HK-2 (cell line): Measurements from ENCODE around the gene FAM174B.

Experiments
- DNase-seq: peaks from one replicate; pipeline ENCODE4 v3.0.0-alpha.2; 2018; ENCODE audit not compliant: unreplicated experiment

The FAM174B gene

DNA sequence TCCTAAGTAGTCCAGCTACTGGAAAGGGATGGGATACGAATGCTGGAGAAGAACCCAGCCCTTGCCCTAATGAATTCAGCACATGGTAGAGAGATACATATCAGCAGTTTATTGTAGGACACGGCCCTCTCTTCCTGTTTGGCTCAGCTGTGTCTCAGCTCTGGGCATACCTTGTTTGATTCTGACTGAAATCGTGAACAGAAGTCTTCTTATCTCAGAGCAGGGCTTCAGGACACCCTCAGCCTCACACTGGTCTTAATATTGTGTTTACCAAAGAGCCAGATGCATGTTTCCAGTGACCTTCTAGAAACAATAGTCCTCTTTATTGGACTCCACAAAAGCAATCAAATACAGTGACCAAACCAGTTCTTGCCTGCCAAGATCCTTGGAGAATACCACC lies 54.7 kb downstream of the FAM174B start:
- no peak for DNase-seq

DNA sequence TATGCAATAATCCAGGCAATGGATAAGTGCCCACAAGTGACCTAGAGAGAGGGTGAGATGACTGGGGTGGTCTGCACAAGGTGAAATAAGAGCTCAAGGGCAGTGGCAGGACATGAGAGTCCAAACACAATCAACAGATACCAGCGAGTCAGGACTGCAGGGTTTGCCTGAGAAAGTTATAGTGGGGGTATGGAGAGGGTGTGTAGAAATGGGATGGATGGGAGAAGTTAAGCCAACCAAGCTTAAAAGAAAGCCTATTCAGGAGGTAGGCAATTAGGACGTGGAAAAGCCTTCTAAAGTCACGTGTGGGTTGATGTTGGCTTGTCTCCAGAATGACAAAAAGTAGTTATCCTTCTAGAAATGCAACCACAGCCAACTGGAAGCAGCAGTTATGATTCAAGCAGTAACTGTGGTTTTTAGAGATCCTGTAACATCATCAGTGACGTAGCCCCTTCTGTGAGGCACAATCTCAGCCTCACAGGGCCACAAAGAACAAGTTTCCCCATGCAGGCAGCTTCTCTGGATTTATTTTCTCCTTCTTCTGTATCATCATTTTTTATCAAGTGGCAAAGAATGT lies 56.1 kb downstream of the FAM174B start:
- DNase-seq = no peak

DNA sequence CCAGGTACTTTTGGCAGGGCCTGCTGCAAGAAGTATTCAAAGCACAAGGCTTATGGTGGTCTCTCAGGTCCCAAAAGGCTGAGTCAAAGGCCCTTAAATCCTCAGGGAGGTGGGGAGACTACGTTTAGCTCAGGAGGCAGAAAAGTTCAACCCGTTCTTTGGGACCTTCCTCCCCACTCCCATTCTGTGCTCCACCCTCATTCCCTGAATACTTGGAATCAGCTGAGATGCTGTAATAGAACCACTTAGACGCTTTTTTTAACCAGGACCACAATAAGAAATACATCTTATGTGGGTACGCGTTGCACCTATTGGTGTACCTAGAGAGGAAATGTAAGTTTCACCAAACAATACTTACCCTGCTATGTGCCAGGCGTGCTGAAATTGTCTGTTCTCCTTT lies 58.0 kb downstream of the FAM174B start:
- no peak for DNase-seq

DNA sequence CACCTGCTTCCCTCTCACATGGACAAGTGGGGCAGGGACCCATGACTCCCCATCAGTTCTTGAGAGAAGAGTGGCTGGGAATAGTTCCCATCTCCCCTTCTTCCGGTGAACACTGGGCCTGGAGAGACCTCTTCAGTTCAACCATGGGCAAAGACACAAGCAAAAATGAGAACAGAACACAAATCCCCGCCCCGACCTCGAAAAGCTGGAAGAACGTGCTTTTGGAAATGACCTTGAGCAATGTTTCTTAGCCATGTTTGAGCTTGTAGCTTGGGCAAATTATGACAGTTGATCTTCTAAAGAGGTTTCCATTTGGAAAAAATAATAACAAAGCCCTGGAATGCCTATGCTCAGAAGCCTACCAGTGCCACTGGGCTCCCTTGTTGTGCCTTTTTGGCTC lies 59.0 kb downstream of the FAM174B start:
- no peak for DNase-seq

DNA sequence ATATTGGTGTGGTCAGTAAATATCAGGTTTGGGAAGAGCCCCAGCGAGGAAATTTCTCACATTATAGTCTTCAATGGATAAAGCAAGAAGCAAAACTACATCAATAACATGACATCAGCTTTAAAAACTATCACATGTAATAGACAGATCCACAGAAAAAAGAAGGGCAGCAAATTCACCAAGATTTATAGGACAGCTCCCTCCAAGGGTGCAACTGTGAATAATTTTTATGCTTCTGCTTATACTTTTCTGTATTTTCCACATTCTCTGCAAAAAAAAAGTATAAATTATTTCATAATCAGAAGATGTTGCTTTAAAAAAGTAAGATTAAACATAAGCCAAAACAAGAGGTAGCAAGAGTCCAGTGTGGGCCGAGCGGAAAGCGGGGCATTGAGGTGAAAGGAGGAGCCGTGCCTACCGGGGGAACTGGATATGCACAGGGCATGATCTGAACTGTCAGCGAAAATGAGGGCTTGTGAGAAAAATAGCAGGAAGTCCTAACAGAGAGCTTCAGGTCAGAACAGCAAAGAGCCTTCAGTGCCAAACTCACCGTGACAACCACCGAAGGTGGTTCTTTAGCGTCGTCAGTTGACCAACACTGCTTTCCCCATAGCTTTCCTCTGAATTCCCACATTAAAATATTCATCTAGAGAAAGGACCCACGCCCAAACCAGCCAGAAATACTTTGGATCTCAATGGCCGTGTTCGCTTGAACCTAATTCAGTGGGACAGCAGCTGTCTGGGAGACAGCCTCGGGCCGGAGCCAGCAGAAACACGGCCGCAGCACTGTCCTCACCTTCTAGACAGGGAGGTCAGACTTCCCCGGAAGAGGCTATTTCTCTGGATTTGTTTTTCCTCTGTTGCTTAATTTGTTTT lies 59.8 kb downstream of the FAM174B start:
- no peak for DNase-seq

DNA sequence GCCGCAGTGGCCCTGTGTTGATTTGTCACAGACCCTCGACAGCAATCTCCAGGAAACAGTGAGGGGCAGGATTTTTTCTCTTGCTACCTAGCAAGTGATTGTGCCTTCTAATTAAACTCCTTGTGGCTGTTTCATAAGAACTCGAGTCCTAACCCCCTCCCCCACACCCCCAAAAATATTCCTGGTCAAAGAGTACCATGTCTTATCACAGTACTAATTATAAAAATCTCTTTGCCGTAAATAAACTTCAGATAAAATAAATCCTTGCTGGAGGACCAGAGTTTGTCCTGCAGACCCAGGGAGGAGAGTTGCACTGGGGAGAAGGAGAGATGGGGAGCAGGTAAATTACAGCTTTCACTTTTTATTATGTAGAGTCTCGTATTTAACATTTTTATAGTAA lies 64.3 kb downstream of the FAM174B start:
- no peak for DNase-seq

GRCh38 chr15:92586966-92587365 lies 68.6 kb downstream of the FAM174B start:
- no peak for DNase-seq

DNA sequence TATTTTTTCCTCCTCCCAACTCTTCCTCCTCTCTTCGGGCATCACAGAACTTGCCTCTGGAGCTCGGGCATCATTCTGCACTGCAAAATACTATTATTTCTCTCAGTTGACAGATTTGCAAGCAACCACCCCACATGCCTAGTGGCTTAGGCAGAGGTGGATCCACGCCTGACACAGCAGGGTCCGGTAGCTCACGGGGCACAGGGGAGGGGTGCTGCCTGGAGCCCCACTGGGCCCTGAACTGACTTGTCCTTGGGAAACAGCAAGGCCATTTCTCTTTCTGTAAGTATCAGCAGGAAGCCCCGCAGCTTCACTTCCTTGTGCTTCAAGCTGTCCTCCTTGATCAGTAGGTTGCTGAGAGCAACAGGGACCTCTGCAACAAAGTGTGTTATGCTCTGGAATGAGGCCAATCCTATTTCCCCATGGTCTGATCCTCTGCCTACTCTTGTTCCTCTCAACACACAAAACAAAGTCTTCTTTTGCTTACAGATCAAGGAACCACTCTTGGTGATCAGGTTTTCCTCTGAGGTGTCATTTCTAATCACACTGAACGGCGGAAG lies 69.1 kb downstream of the FAM174B start:
- DNase-seq = no peak

DNA sequence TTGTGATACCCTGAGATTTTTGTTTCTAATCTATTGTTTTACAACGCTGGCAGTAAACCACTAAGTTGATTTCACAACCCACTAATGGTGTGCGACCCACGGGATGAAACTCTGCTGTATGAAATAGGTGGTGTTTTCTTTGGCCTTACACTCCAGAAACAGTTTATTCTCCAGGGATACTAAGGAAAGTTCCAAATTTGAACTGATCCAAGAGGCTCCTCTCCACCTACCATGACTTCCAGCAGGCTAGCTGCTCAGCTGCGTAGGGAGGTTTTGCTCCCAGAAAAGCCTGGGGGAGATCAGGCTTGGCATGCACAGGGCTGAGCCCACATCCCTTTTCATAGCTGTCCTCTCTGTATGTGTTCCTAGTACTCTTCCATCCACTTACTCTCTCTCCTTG lies 71.5 kb downstream of the FAM174B start:
- DNase-seq = no peak

DNA sequence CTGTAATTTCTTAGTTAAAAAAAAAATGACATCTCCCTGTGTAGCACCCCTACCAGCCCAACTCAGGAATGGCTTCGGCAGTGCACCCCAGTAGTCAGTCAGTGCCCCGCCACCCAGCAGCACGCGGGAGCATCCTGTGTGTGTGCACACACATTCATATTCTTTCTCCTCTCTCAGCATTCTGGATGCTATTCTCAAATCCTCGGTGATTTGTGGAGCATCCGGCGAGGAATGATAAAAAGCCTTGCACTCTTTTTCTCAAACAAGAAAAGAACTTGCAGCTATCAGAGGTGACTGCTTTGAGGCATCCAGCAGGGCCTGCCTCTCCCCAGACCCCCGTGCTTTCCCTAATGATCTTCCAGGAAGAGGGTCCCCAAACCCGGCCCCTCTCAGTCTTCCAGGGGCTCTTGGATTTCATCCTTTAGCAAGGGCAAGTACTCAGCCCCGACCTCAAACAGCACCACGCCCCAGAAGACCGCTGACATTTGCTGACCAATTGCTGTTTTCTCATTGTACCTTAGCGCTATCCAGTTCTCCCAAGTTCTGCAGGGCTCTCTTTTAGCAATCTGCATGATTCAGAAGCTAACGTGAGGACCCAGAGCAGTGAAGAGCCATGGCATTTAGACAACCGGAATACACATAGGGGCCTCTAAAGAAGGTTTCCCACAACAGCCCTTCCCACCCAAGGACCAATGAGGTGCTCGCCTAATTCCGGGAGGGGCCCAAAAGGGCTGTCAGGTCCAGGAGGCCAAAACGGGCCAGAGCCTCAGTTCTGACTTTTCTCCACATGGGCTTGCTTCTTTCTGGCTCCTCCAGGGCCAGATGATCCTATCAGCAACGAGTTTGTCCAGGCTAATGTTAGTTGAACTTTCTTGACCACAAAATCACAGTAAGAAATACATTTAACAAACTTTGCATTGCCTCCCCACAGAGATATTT lies 72.2 kb downstream of the FAM174B start:
- no peak for DNase-seq

DNA sequence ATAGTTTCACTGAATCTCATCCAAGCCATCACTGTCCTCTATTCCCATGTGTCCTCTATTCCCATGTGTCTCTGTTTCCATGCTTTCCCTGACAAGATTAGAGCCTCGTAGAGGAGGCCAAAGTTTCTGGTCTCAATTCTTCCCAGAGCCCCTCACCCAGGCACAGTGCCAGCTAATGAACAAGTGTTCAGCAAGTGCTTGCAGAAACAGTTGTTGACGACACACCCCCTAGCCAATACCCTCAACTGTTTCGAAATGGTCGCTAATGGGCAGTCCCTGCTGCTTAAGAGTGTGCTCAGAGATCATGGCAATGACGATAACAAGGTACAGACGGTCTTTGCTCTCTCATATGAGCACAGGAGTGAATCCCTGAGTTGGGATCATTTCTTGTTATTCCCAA lies 73.4 kb downstream of the FAM174B start:
- DNase-seq = no peak

- no peak for DNase-seq
Measured at GRCh38 chr15:92580933-92581445, 74.6 kb downstream of the FAM174B start.

DNA sequence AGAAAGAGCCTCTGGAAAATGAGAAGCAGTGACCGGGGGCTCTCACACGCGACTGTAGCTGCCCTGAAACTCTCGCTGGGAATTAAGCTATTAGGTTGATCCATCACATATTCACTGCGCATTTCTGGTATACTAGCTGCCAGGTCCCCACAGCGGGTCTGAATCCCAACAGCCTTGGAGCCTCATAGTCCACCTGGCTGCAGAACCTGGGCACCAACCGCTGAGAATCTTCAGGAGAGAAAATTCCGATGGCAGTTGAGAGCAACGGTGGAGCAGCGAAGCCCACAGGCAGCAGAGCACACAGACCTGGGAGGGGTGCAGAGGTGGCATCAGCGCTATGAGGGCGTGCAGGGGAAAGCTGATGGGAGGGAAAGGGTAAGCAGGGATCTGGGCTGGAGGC lies 75.1 kb downstream of the FAM174B start:
- DNase-seq = no peak

- DNase-seq = no peak
Measured at GRCh38 chr15:92579931-92580470, 75.6 kb downstream of the FAM174B start.

DNA sequence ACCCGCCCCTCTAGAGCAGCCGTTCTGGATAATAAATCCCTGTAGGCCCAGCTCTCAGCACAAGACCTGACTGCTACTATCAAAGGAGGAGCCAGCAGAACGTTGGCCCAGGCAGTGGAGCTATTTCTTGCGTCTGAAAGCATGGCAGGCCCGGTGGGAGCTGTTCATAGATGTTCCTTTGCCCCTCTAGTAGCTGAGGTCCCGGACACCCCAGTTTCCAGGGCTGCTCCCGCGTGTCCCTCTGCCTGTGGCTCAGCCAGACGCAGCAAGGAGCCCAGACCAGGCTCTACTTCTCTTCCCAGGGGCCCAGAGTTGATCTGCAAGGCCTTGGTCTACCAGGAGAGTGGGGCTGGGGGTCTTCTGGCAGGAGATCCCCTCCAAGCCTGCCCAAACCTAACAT lies 76.1 kb downstream of the FAM174B start:
- DNase-seq = no peak

DNA sequence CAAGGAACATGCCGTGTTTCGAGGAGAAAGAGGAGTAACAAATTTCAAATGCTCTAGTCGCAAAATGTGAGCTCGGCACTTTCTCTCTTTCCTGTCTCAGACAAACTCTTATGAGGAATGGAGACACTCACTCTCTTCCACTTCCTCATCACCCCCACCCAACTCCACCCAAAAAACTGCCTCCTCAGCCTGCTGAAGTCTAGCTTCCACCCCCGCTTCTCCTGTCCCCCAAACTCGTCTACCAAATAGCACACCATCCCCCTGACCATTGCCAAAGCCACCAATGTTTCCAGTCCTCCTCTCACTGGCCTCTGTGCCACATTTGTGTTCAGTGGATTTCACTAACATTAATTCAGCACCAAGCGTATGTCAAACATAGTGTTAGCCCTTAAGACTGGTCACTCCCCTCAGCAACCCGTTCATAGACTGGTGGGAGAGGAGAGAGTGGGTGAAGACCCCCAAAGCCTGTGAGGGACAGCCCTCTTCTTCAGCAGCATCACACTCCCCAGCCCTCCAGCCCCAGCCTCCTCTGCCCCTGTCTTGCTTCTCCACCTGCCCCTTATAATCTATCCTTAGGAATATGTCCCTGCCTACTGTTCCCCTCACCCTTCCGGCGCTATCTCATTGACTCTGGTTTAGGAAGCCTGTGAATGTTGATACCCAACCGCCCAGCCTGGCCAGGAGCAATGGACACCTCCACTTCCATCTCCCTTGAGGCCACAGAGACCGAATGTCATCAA lies 77.3 kb downstream of the FAM174B start:
- DNase-seq = no peak

- DNase-seq = no peak
Measured at GRCh38 chr15:92576597-92577200, 78.9 kb downstream of the FAM174B start.

DNA sequence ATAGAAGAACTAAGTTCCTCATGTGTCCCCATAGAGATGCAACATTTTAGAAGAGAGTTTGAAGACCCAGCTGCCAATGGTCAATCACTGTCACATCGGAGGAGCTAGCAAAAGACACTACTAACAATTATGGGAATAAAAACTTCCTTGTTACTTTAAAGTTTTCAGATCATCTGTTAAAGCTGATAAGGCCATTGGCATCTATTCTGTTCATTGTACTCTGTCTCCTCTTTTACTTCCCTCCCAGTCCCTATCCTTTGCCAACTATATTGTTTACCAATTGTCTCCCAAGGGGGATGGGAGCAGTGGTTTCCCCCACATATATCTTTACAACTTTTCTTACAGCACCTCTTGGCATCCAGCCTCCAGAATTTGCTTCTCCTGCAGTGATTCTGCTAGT lies 81.0 kb downstream of the FAM174B start:
- no peak for DNase-seq

DNA sequence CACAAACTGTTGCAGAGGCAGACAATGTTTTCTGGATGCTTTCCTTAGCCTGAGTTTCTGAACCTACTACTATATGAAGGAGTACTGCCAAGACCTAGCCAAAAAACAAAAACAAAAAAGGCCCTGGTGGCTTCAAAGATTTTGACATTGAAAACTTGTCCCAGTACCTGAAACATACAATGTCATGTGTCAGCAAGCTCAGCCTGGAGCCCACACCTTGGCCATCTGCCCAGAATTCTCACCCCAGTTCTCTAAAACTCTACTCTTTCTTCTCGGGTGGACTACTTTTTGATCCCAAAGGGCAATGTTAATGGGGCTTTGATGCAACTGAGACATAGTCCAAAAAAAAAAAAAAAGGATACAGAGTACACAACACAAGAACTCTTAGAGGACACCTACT lies 81.4 kb downstream of the FAM174B start:
- no peak for DNase-seq

GRCh38 chr15:92571824-92572223 lies 83.8 kb downstream of the FAM174B start:
- no peak for DNase-seq

DNA sequence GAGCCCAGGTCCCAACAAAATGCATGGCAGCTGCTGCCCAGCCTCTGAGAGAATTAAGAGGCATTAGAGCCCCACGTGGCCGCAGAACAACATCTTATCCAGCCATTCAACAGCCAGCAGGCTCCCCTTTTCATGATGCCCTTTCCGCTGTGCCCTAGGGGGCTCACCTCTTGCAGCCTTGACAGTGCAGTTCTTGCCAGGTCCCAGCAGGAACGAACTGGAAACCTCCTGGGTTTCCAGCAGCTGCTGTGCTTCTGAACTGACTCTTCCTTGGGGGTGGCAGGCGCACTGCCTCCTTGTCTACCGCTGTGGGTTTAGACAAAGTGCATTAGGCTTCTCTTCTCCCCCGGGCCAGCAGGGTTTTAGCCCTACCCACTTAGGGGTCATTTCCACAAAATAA lies 85.2 kb downstream of the FAM174B start:
- no peak for DNase-seq
